ENCODE results near the gene NR6A1.

The NR6A1 gene

DNA sequence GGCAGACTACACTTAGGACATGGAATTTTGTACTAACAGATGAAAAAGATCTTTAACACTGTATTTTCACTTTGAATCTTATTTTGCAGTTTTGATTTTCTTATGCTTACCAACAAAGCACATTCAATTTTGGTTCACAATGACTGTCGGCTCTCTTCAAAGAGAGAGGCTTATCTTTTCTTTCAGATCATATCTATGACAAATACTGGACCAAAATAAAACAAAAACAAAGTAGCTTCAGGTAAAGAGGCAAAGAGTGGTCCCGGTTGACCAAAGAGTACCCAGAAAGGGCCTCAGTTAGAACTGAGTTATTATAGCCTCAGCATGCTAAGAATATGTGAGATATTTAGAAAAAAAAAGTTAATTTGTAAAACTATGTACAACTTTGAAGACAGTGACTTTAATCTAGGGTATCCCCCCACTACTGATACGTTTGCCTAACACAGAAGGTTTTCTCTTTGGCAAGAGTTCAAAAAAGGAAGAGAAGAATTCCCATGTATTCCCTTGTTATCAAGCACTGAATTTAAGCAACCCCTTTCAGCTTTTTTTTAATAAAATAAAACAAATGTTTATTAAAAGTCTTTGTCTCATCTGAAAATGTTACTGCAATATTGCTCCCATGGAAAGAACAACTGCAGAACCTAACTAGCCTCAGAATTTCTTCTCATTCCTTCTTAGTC is 50.5 kb downstream of the NR6A1 start:
- DNase-seq, result no peak

DNA sequence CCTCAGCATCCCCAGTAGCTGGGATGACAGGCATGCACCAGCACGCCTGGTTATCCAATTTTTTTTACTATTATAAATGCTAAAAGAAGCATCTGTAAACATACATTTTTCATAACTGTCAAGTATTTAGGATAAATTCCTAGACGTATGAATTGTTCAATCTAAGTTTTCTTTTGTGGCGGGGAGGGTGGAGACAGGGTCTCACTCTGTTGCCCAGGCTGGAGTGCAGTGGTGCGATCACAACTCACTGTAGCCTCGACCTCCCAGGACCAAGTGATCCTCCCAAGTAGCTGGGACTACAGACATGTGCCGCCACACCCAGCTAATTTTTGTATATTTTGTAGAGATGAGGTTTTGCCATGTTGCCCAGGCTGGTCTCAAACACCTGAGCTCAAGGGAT is 52.2 kb downstream of the NR6A1 start:
- no peak for DNase-seq

DNA sequence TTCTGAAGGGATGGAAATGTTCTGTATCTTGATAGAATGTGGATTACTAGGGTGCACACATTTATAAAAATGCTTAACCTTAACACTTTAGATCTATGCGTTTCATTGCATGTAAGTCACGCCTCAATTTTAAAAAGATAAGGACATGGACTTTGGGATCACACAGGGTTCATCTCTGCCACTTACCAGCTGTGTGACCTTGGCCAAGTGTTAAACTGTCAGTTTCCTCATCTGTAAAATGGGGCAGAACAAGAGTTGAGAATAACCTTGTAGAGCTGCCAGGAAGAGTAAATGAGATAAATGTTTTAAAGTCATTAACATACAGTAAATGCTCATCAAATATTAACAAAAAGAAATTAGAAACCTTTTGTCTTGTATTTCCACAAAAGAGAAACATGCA is 53.5 kb downstream of the NR6A1 start:
- no peak for DNase-seq

DNA sequence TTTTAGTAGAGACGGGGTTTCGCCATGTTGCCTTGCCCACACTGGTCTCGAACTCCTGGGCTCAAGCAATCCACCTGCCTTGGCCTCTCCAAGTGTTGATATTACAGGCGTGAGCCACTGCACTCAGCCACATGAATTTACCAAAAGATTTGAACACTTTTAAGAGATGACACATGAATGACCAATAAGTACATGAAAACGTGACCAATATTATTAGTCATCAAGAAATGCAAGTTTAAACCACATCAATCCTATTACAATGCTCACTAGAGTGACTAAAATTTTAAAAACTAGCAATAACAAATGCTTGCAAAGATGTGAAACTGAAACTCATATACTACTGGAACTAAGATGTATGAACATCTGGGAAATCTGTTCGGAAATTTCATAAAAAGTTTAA is 54.3 kb downstream of the NR6A1 start:
- no peak for DNase-seq

DNA sequence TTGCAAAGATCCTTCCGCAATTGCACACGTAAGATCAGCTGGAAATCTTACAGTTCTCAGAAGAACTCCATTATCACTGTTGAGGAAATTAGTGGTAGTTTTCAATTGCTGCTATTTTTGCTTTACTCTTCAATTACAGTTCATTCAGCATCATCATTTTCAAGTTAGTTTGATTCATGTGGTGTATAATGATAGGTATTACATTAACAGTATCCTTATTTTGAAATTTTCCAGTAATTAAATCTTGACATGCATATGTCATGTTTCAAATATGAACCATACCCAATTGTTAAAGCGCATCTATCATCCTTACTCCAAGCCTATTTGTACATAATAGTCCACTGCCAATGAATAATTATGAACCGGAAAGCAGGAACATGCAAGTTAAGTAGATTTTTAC is 60.3 kb downstream of the NR6A1 start:
- DNase-seq, result no peak

DNA sequence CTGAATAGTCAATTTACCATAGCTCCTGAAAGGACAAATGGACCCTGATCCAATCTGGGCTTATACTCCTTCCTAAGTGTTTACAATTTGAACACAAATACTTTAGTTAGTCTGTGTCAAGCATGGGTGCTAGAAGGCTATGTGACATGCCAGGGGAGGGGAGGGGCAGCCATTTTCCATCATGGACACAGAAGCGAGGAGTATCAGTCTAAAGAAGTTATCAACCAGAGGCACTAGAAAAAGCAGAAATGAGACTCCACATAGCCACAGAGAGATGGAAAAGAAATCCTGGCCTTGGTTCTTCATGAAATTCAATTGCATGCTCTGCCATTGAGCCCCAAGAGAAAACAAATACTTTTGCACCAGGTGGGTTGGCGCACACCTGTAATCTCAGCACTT is 61.8 kb downstream of the NR6A1 start:
- DNase-seq, result no peak

DNA sequence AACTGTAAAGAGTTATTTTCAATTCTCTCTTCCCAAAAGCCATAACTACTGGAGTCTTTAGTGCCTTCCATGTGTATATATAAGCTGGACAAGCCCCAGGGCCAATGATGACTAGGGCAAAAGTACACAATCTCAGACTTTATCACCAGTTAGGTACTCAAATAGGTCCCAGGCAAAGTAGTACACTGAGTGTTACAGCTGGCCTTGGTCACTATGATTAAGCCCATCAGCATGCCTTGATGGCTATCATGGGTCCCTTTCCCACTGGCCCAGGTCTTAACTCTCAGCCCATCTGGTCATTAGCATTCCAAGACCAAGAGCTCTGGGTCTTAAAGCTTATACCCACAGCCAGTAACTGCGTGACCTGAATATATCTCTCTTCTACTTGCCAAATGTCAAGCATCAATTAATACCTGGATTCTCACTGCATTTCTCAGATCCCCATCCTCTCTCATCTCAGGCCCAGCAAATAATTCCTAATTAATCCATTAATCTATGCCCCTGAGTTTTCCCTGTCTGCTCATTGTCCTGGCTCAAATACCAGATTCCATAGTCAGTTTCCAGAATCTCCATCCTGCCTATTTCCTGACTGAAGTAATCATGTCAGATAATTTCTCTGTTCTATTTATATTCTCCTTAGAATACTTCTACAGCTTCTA is 62.3 kb downstream of the NR6A1 start:
- DNase-seq, result no peak

DNA sequence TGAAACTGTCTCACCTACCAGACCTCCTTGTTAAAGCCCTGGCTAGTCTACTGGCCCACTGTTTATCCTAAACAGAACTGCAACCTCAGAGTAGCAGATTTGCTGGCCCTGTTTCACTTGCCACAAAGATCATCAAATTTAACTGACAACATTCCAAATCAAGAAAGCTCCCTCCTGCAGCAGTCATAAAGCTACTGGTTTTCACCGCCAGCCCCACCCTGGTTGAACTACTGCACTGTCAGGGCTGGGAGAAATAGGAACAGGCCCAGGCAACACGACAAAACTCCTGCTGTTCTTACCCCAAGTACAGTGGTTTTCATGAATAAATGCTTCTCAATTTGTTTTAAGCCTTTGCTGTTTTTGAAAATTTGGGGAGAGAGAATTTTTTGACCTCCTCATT is 63.0 kb downstream of the NR6A1 start:
- DNase-seq, result no peak

DNA sequence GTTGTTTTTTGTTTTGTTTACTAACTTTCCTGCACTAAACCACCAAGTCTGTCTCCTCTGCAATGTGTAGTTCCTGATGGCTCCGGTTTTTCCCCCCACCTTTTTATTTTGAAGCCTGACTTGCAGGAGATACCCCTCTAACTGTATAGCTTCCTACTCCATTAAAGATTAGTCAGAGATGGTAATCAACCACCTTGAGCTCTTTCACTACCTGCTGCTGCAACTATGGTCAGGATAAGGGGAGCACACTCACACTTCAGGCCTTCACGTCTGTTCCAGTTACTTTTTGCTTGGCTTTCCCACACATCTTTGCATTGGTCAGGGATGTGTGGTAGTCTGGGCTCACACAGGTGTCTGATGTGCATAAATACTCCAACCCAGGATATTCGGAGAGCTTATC is 63.4 kb downstream of the NR6A1 start:
- DNase-seq, result no peak

DNA sequence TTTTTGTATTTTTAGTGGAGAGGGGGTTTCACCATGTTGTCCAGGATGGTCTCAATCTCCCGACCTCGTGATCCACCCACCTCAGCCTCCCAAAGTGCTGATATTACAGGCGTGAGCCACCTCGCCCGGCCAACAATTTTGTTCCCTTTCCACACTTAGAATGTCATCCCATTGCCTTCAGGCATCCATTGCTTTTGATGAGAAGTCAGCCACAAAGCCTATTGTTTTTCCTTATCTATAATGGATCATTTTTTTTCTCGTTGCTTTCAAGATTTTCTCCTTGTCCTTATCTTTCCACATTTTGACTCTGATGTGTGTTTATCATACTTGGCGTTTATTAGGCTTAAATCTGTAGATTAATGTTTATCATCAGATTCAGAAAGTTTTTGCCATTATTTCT is 64.4 kb downstream of the NR6A1 start:
- no peak for DNase-seq

DNA sequence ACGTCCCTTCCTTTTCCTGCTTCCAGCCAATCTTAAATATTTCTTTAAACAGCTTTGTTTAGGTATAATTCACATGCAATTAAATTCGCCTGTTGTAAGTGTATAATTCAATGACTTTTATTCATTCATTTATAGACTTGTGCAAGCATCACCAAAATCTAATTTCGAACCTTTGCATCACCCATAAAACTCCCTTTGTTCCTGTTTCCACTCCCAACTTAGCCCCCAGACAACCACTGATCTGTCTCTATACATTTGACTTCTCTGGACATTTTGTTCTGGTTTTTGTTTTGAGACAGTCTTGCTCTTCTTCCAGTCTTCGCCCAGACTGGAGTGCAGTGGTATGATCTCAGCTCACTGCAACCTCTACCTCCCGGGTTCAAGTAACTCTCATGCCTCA is 71.5 kb downstream of the NR6A1 start:
- no peak for DNase-seq

DNA sequence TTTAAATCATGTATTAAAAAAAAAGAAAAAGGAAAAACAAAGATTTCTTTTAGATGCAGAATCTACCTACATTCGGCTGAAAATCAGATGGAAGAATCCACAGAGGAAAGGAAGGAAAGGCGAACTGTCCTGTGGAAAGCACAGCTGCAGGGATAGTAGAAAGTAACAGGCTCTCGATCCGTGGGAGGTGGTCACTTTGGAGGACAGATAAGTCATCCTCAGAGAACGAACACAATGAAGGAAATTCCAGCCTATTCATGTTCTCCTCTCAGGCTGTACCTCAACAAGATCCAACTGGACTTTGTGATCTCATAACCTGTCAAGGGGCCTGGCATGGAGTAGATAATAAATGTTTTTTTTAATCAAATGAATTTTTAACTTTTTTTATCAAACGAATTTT is 72.8 kb downstream of the NR6A1 start:
- no peak for DNase-seq

DNA sequence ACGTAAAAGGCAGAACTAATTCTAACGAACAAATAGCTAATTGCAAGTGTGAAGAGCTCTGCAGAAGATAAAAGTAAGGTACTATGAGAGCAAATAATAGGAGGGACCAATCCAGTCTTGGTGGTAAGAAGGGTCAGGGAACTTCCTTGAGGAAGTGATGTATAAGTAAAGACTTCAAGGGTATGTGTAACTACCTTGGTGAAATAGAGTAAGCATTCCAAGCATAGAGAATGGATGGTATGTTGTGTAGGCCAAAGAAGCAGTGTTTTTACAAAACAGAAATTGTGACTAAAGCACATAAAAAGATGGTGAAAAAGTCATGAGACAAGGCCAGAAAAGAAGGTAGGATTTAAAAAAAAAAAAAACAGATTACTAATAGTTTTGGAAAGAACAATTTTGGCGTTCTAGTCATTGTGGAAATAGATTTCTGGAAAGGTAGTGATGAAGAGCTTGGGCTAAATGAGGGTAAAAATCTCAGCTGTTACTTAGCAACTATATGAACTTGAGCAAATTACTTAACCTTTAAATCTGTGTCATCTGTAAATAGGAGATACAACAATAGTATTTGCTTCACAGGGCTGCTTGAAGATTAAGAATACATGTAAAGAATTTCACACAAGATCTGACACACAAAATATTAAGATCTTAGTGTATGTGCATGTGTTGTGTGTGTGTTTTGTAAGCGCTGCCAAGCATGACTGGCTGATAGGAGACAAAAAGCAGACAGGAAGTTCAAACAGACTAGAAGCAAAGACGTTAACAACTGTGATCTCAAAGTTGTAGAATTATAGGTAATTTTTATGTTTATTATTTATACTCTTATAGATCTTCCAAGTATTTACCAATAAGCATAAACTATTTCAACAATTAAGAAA is 73.5 kb downstream of the NR6A1 start:
- no peak for DNase-seq

DNA sequence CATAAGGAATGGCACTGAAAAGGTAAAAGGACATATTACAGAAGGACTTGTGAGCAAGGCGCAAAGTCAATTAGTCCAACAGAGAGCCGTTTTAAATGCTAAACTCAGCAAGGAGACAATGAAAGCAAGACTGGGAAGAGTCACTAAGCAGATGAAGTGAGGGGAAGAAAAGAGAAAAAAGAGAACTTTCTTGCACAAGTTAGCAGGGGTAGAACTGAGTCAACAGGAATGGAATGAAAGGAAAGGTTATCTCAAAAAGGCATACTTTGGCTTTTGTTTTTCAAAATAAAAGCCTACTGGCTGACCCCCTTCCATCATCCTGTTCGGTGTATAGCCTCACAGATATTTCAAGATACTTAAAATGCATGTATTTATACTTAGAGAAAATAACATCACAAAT is 75.0 kb downstream of the NR6A1 start:
- no peak for DNase-seq

DNA sequence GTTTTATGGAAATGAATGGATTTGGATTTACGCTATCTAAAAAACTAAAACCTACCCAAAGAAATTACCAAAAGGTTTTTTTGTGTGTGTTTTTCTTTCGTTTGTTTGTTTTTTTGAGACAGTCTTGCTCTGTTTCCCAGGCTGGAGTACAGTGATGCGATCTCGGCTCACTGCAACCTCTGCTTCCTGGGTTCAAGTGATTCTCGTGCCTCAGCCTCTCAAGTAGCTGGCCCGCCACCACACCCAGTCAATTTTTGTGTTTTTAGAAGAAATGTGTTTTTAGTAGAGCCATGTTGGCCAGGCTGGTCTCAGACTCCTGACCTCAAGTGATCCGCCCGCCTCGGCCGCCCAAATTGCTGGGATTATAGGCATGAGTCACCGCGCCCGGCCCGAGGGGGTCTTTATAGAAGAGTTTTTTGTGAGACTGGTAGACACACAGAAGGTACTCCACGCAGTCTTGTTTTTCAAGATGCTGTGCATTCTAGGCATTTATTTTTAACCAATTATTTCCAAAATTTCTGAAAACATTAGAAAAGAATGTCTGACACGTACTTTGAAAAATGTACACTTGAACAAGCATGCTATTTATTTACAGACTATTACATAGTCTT is 75.7 kb downstream of the NR6A1 start:
- no peak for DNase-seq

DNA sequence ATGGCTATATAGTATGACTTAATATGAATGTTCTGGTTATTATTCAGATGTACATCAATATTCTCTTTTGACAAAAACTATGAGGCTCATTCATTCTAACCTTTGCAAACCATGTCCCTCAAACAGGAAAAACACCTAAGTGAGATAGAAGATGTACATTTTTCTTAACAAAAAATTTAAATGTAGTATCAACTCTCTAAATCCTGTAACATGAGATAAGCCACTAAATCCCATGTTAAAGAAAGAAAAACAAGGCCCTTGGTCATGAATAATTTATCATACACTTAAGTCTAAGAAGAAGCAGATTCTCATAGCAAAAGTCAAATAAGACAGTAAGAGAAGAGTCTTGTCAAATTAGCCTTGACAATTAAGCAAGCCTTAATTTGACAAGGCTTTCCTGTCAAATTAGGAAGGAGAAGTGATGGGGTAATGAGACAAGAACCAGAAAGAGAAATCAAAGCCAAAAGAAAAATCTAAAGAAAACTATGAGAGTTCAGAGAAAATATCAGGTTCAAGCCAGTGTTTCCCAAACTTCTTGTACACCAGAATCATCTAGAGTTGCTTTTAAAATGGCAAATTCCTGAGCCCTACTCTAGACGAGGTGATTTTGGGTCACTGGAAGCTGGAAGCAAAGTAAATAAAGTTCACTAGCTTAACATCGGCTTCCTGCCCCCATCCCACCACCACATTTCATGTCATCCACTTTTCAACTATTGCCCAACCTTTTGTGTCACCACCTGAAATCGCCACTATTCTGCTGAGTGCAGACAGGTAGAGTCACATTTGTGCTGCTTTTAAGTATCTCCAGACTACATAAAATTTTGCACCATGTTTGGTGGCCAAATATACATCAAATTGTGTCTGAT is 76.5 kb downstream of the NR6A1 start:
- no peak for DNase-seq

DNA sequence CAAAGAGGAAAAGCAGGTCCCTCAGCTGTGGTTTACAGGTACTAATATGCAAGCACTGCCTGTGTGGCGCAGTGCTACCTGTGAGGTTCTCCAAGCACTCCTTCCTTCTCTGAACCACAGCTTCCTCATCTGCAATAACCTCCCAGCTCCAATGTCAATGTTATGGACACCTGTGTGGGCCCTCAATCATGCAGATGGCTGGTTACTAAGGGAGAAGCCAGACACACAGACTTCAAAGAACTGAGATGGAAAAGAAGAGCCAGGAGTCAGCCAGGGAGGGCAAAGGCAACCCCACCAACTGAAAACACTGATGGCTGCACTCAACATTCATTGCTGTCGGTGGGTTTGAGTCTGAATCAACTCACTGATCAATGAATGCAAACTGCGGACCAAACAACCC is 77.7 kb downstream of the NR6A1 start:
- no peak for DNase-seq

DNA sequence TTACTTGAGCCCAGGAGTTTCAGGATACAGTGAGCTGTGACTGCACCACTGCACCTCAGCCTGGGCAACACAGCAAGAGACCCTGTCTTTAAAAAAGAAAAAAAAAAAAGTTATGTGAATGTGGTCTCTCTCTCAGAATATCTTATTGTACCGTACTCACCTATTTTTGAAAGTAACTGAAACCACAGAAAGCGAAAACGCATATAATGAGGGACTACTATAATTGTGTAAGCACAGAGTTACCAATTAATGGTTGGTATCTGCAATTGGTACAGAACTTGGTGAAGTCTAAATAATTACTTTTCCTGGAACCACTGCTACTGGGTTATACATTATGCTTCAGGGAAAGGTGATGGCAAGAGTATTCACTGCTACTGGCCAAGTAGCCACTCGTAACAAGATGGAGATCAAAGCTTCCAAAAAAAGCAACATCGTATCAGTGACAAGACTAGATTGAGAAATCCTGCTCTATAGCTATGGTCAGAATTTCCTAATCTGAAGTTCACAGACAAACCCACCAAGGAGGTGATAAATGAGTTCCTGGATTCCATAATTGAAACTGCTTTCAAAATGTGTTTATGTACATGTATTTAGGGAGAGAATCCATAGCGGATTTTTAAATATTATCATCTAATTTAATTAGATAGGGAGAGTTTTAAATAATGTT is 82.7 kb downstream of the NR6A1 start:
- DNase-seq, result no peak

DNA sequence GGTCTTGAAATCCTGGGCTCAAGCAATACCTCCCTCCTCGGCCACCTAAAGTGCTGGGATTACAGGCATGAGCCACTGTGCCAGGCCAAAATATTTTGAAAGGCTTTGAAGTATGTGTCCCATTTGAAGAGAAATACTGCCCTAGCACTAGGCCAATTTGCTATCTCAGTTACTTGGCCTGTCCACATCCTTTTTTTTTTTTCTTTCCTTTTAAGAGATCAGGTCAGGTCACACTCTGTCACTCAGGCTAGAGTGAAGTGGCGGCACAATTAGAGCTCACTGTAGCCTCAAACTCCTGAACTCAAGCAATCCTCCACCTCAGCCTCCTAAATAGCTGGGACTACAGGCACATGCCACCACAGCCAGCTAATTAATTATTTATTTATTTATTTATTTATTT is 84.2 kb downstream of the NR6A1 start:
- DNase-seq, result no peak

DNA sequence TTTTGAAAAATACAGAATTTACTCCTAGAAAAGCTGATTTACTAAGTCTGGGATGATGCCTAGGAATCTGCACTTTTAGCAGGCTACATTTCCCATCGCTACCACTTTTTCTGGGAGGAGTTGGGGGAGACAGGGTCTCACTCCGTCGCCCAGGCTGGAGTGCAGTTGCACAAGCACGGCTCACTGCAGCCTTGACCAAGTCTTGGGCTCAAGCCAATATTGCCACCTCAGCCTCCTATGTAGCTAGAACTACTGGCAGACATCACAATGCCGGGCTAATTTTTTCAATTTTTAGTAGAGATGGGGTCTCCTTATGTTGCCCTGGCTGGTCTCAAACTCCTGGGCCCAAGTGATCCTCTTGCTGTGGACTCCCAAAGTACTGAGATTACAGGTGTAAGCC is 85.9 kb downstream of the NR6A1 start:
- DNase-seq, result no peak

DNA sequence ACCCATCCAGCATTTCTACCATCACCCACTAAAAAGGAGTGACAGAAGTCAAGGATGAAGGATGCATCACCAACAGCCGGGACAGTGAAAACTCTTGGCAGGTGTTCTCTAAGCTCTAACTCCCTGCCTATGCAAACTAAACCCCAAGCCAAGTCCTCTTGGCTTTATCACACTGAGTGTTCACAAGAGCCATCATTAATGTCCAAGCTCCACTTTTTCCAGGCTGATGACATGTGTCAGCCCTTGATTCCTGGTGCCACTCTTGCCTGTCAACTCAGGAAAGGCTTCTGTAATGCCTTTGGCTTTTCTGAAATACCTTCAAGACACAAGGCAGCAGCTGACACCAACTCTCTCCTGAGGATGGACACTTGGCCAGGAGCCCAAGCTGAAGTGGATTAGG is 86.9 kb downstream of the NR6A1 start:
- DNase-seq, result no peak

DNA sequence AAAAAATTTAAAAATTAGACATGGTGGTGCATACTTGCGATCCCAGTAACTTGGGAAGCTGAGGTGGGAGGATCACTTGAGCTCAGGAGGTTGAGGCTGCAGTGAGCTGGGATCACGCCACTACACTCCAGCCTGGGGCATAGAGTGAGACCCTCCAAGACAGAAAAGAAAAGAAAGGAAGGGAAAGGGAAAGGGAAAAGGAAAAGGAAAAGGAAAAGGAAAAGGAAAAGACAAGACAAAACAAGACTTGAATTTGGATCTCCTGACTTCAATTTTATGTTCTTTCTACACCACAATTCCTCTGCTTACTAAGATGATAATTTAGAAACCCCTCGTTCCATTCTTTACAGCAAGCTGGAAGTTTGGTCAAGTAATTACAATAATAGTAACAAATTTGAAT is 88.1 kb downstream of the NR6A1 start:
- no peak for DNase-seq
